HCT116 (cell line): ENCODE measurements around the gene NEK1. TPM values are rescaled to one million over a fixed set of nuclear protein-coding genes. Genes with fewer than 3 reads are reported as not detected.

Experiments
- ATAC-seq: fragments of 200-7000 bp; cut with Tn5 transposase; 2 replicates; pipeline ENCODE4 v1.9.1; 2020; ENCODE audit warnings: mild to moderate bottlenecking, moderate library complexity
- BruUV-seq: library from RNA; stranded (reverse); fragments of 400-500 nt; replicated peaks from 2 replicates; lab custom pipeline; 2021; lab: Mats Ljungman, UMichigan
- CTCF ChIA-PET: fragments of 300-600 bp; sonication (Branson Sonifier 250); formaldehyde crosslinking; loops from one replicate; lab custom pipeline; 2021; ENCODE audit warnings: antibody characterized with exemption; lab: Charles Lee
- POLR2A ChIA-PET: fragments of 300-600, 350-600 bp; sonication (Branson Sonifier 250); formaldehyde crosslinking; loops from one replicate; lab custom pipeline; 2021; ENCODE audit warnings: antibody characterized with exemption; lab: Charles Lee
- RAD21 ChIA-PET, 2 experiments: fragments of 300-600 bp; sonication (Branson Sonifier 250); formaldehyde crosslinking; loops; one replicate each; lab custom pipeline; 2023; ENCODE audit warnings: low total read pairs in 2 of 2; ENCODE audit not compliant: uncharacterized antibody in 2 of 2, unreplicated experiment in 2 of 2, low non-redundant PET in 1 of 2; lab: Charles Lee
- DNase-seq: peaks from one replicate; pipeline ENCODE4 v3.0.0-alpha.2; 2010; ENCODE audit warnings: low read depth, low spot score
- H2AFZ ChIP-seq: fragments of 200-600 bp; shearing (Covaris generic), sonication (generic); 2 replicates; pipeline ENCODE4 v1.6.1; 2017; ENCODE audit warnings: low read depth, mixed run types, mixed read lengths, antibody characterized with exemption, low read length; ENCODE audit not compliant: poor library complexity, severe bottlenecking
- H3K27ac ChIP-seq: 2 replicates; pipeline ENCODE4 v1.5.1; 2012; ENCODE audit warnings: low read depth, low read length
- H3K27me3 ChIP-seq: fragments of 200-600 bp; sonication (generic); 2 replicates; pipeline ENCODE4 v1.6.1; 2016; ENCODE audit warnings: mixed run types, low read length, mixed read lengths; ENCODE audit not compliant: insufficient read depth
- H3K36me3 ChIP-seq, 2 experiments: fragments of 200-500 bp in 1 of 2; fragments of 200-600 bp in 1 of 2; sonication (Bioruptor generic) in 1 of 2; sonication (generic) in 1 of 2; 2 replicates each; pipeline versions ENCODE4 v1.5.1 to v1.6.1; 2014 to 2016; ENCODE audit warnings: low read length in 2 of 2, inconsistent platforms in 1 of 2, mixed read lengths in 1 of 2, mixed run types in 1 of 2; ENCODE audit not compliant: insufficient read depth in 2 of 2, control insufficient read depth in 1 of 2
- H3K4me1 ChIP-seq, 2 experiments: fragments of 200-600 bp in 1 of 2; sonication (generic) in 1 of 2; 2 replicates each; pipeline versions ENCODE4 v1.5.1 to v1.6.1; 2012 to 2017; ENCODE audit warnings: low read length in 2 of 2, inconsistent platforms in 1 of 2, mild to moderate bottlenecking in 1 of 2, mixed read lengths in 1 of 2, mixed run types in 1 of 2, moderate library complexity in 1 of 2; ENCODE audit not compliant: insufficient read depth in 2 of 2, control insufficient read depth in 1 of 2
- H3K4me2 ChIP-seq: fragments of 200-600 bp; sonication (generic); 2 replicates; pipeline ENCODE4 v1.6.1; 2017; ENCODE audit warnings: mixed run types, low read length, mixed read lengths
- H3K4me3 ChIP-seq, 2 experiments: fragments of 200-600 bp in 1 of 2; sonication (generic) in 1 of 2; replicated peaks in 1 of 2; 2 replicates each; pipeline ENCODE4 v1.5.1; 2011 to 2016; ENCODE audit warnings: low read length in 2 of 2, control low read depth in 1 of 2, low read depth in 1 of 2, mild to moderate bottlenecking in 1 of 2, mixed read lengths in 1 of 2, mixed run types in 1 of 2
- H3K79me2 ChIP-seq: fragments of 200-600 bp; sonication (generic); 2 replicates; pipeline ENCODE4 v1.6.1; 2017; ENCODE audit warnings: mild to moderate bottlenecking, mixed run types, low read length, moderate library complexity, mixed read lengths; ENCODE audit not compliant: insufficient read depth
- H3K9ac ChIP-seq: fragments of 200-600 bp; sonication (generic); 2 replicates; pipeline ENCODE4 v1.6.1; 2016; ENCODE audit warnings: low read length, mixed read lengths
- H3K9me2 ChIP-seq: fragments of 200-600 bp; sonication (generic), shearing (Covaris generic); 2 replicates; pipeline ENCODE4 v1.6.1; 2017; ENCODE audit warnings: mixed run types, mild to moderate bottlenecking, moderate library complexity; ENCODE audit not compliant: insufficient read depth
- H3K9me3 ChIP-seq, 2 experiments: fragments of 200-500 bp in 1 of 2; fragments of 200-600 bp in 1 of 2; sonication (Bioruptor generic) in 1 of 2; sonication (generic) in 1 of 2; 2 replicates each; pipeline ENCODE4 v1.6.1; 2014 to 2017; ENCODE audit warnings: low read length in 2 of 2, mixed read lengths in 2 of 2, inconsistent platforms in 1 of 2, low read depth in 1 of 2, mild to moderate bottlenecking in 1 of 2, mixed run types in 1 of 2, moderate library complexity in 1 of 2; ENCODE audit not compliant: control insufficient read depth in 1 of 2, insufficient read depth in 1 of 2
- H4K20me1 ChIP-seq: fragments of 200-600 bp; sonication (generic), shearing (Covaris generic); 2 replicates; pipeline ENCODE4 v1.6.1; 2017; ENCODE audit warnings: mixed run types, mild to moderate bottlenecking, moderate library complexity; ENCODE audit not compliant: insufficient read depth
- CEBPB ChIP-seq: IDR thresholded peaks from 2 replicates; pipeline ENCODE4 v1.6.1; 2012; ENCODE audit warnings: low read depth
- CTCF ChIP-seq, 3 experiments: fragments of 200-600 bp in 1 of 3; sonication (generic) in 1 of 3; IDR thresholded peaks in 2 of 3; conservative IDR thresholded peaks in 1 of 3; 2 replicates each; pipeline ENCODE4 v1.5.1; 2012 to 2017; ENCODE audit warnings: low read depth in 2 of 3, low read length in 2 of 3, antibody characterized with exemption in 1 of 3, borderline replicate concordance in 1 of 3, control low read depth in 1 of 3, mild to moderate bottlenecking in 1 of 3, mixed read lengths in 1 of 3, mixed run types in 1 of 3, moderate library complexity in 1 of 3; ENCODE audit not compliant: insufficient read depth in 1 of 3
- EGR1 ChIP-seq: IDR thresholded peaks from 2 replicates; pipeline ENCODE4 v1.6.1; 2012; ENCODE audit warnings: low read depth
- ELF1 ChIP-seq: IDR thresholded peaks from 2 replicates; pipeline ENCODE4 v1.6.1; 2012; ENCODE audit warnings: low read depth, borderline replicate concordance
- EZH2 ChIP-seq: fragments of 200-600 bp; sonication (generic); IDR thresholded peaks from 2 replicates; pipeline ENCODE4 v1.6.1; 2017; ENCODE audit warnings: antibody characterized with exemption, mixed run types
- FOSL1 ChIP-seq: IDR thresholded peaks from 2 replicates; pipeline ENCODE4 v1.6.1; 2012; ENCODE audit warnings: low read depth
- JUND ChIP-seq: IDR thresholded peaks from 2 replicates; pipeline ENCODE4 v1.6.1; 2012
- SIN3A ChIP-seq: IDR thresholded peaks from 2 replicates; pipeline ENCODE4 v1.6.1; 2012; ENCODE audit warnings: low read depth
- ZNF274 ChIP-seq: fragments of 200-500 bp; sonication (Bioruptor generic); IDR thresholded peaks from 2 replicates; pipeline ENCODE4 v1.6.1; 2014; ENCODE audit warnings: mild to moderate bottlenecking, low read depth, low read length, inconsistent platforms
- intact Hi-C: fragments of 100-400 bp; cut with micrococcal nuclease; formaldehyde crosslinking; loops from 2 replicates; pipeline ENCODE4 v1.10.0; 2022
- total RNA-seq: library from RNA; stranded (reverse); gene quantifications from one replicate; pipeline ENCODE4 v1.2.1, GENCODE V29; 2021; ENCODE audit not compliant: unreplicated experiment
- TF ChIP-seq, protein P1 (sequence below): IDR thresholded peaks from 2 replicates; pipeline ENCODE4 v1.6.1; 2012; ENCODE audit warnings: low read depth
- TF ChIP-seq, protein P2 (sequence below): IDR thresholded peaks from 2 replicates; pipeline ENCODE4 v1.6.1; 2012

The NEK1 gene
- total RNA-seq, 1 experiment from 2014 or later = 13.3 TPM

GRCh38 chr4:169489306-169489705 is 123.1 kb downstream of the NEK1 start:
- POLR2A ChIA-PET = interaction anchor here (1.1 kb wide), 1 partner anchor 479 kb away, joined by 3 read pairs; the partner anchor contains the start of gene CBR4
- no peaks in the 10 kb centered on the region for H3K27me3 ChIP-seq
- no peak for DNase-seq
- no peak overlapping the region for H3K9ac ChIP-seq
- H3K4me3 ChIP-seq = no peak overlapping the region
- BruUV-seq = no TSS peak
- TF ChIP-seq EGR1 (no peak), FOSL1 (no peak), JUND (no peak), SIN3A (no peak), CTCF (IDR thresholded peaks at IDR 0.05 in 2 of 3, conservative IDR thresholded peaks at IDR 0.05 in 1 of 3; ENCODE audit: borderline replicate concordance in 1 of 3, insufficient read depth in 1 of 3, low read depth in 2 of 3, low read length in 2 of 3) (no peak), ZNF274 (no peak), EZH2 (no peak), CEBPB (no peak), ELF1 (no peak)
- TF ChIP-seq, protein P1, sequence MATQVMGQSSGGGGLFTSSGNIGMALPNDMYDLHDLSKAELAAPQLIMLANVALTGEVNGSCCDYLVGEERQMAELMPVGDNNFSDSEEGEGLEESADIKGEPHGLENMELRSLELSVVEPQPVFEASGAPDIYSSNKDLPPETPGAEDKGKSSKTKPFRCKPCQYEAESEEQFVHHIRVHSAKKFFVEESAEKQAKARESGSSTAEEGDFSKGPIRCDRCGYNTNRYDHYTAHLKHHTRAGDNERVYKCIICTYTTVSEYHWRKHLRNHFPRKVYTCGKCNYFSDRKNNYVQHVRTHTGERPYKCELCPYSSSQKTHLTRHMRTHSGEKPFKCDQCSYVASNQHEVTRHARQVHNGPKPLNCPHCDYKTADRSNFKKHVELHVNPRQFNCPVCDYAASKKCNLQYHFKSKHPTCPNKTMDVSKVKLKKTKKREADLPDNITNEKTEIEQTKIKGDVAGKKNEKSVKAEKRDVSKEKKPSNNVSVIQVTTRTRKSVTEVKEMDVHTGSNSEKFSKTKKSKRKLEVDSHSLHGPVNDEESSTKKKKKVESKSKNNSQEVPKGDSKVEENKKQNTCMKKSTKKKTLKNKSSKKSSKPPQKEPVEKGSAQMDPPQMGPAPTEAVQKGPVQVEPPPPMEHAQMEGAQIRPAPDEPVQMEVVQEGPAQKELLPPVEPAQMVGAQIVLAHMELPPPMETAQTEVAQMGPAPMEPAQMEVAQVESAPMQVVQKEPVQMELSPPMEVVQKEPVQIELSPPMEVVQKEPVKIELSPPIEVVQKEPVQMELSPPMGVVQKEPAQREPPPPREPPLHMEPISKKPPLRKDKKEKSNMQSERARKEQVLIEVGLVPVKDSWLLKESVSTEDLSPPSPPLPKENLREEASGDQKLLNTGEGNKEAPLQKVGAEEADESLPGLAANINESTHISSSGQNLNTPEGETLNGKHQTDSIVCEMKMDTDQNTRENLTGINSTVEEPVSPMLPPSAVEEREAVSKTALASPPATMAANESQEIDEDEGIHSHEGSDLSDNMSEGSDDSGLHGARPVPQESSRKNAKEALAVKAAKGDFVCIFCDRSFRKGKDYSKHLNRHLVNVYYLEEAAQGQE = no peak
- TF ChIP-seq, protein P2, sequence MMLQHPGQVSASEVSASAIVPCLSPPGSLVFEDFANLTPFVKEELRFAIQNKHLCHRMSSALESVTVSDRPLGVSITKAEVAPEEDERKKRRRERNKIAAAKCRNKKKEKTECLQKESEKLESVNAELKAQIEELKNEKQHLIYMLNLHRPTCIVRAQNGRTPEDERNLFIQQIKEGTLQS = no peak
- no peaks in the 10 kb centered on the region; a peak in 1 of 4 replicates for H3K36me3 ChIP-seq
- intact Hi-C loops = loop anchor here (5.0 to 10.0 kb wide), 3 partner anchors 222 to 775 kb away; no protein-coding TSS in a partner anchor
- no peaks in the 10 kb centered on the region for H3K79me2 ChIP-seq
- no peak overlapping the region for H3K4me2 ChIP-seq
- H3K4me1 ChIP-seq = 0 out of 4 replicates have a peak, but pooled peaks cover 0 to 3% of the 10 kb centered on the region in 2 experiments
- H3K9me2 ChIP-seq = no peaks in the 10 kb centered on the region
- H4K20me1 ChIP-seq = no peaks in the 10 kb centered on the region
- no peak overlapping the region for H3K27ac ChIP-seq
- RAD21 ChIA-PET = no interaction called here
- CTCF ChIA-PET = interaction anchor here (0.6 to 1.0 kb wide), 2 partner anchors 479 to 566 kb away, joined by 3 read pairs; partner anchors contain the start of gene CBR4
- no peaks in the 10 kb centered on the region for H3K9me3 ChIP-seq
- ATAC-seq = no peak
- no peak overlapping the region for H2AFZ ChIP-seq
